ENCODE measurements around the gene AGBL1.

The AGBL1 gene

DNA sequence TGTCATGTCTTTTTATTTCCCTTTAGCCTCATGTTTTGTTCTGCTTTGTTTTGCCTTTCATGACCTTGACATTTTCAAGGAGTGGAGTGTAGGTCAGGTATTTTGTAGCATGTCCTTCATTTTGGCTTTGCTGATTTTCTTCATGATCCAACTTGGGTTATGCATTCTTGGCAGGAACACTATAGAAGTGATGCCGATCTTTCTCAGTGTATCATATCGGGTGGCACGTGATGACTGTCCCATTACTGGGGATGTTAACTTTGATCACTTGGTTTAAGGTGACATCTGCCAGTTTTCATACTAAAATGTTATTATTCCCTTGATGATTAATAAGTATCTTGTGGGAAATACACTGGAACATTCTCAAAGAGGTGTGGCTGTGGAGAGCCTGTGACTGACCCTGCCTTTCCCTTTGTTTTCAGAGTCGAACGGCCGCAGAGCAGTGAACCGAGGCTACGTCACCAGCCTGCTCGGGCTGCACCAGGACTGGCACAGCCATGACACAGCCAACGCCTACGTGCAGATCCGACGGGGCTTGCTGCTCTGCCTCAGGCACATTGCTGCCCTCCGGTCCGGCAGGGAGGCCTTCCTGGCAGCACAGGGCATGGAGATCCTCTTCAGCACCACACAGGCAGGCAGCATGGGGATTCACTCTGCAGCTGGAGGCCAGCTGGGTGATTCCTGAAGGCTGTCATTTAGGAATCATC, 167.7 kb downstream of the AGBL1 start:
- no peak for DNase-seq

DNA sequence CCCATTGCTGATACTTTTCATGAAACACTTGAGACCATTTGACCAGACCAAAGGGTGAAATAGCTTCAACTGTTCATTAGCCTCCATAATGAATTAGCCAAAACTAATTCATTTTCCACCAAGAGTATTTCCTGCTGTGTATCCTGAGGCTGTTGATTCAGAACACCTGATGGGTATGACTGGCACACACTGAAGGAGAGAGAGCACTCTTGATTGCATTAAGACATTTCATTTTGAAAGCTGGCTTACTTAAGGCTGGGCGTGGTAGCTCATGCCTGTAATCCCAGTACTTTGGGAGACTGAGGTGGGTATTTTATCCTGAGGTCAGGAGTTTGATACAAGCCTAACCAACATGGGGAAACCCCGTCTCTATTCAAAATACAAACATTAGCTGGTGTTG, 175.6 kb downstream of the AGBL1 start:
- DNase-seq = no peak

DNA sequence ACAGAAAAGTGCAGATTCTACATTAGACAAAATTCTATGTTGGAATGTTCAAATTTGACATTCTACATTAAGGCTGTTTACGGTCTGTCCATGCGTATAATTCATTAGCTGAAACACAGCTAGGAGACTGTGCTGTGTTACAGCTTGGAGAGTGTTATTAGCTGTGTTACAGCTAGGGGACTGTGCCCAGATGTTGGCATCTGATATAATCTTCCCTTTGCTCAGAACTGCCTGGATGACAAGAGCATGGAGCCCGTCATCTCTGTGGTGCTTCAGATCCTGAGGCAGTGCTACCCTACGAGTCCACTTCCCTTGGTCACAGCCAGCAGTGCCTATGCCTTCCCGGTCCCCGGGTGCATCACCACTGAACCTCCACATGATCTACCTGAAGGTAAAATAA, 177.0 kb downstream of the AGBL1 start:
- no peak for DNase-seq

- no peak for DNase-seq
Observed at GRCh38 chr15:86259589-86259988, 179.9 kb downstream of the AGBL1 start.

- DNase-seq = no peak
Observed at GRCh38 chr15:86263230-86263629, 183.6 kb downstream of the AGBL1 start.

GRCh38 chr15:86266896-86267484, 187.3 kb downstream of the AGBL1 start:
- DNase-seq = no peak

- no peak for DNase-seq
Observed at GRCh38 chr15:86267892-86268291, 188.2 kb downstream of the AGBL1 start.

DNA sequence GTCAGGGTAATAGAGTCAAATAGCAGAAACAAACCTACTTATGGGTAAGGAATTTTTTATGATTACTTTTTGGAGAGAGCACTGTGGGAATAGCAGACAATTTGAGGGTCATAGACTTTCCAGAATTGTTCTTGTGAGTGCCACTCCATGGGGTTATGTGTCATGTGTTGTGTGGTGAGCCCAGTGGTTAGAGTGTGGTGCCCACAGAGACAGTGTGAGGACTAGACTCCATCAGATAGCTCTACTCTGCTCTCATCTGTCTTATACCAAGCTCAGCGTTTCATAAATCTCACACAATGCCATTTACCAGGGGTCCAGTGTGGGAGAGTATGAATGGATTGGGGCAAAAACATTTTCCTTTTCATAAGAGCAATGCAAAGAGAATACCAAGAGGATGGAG, 188.9 kb downstream of the AGBL1 start:
- DNase-seq = no peak

- DNase-seq = no peak
Observed at GRCh38 chr15:86273309-86273708, 193.6 kb downstream of the AGBL1 start.

GRCh38 chr15:86275361-86275760, 195.7 kb downstream of the AGBL1 start:
- no peak for DNase-seq

GRCh38 chr15:86278586-86278985, 198.9 kb downstream of the AGBL1 start:
- DNase-seq = no peak

DNA sequence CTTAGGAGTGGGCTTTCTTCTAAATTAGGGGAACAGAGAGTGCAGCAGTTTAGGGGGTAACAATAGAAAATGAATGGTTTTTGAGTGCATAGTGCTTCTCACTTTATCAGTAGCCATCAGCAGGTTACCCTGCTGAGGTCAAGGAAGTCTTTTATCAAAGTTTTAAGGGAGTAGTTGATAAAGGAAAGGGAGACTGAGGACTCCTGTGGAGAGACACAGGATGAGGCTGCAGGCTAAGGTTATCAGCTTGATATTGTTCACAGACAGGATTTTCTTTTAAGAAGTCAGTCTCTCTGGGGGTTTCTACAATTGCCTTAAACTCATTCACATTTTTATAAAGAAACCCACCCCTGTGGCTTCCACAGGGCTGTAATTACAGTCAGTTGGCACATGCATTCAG, 205.0 kb downstream of the AGBL1 start:
- no peak for DNase-seq

DNA sequence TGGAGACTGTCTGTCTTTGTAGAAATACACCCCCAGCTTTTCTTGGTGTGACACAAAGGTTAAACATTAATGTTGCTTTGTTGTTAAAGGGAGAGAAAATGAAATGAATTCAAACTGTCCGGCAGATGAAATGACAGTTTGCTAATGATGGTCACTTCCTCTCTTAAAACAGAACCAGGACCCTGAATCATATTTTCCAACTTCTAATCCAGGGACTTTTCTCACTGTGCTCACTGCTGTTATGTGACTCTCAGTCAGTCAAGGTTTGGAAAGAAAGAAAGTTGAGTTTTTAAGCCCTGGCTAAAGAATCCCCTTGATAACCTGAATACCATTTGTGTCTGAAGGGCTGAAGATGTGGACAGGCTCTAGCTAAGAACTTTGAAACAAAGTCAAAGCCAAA, 215.8 kb downstream of the AGBL1 start:
- DNase-seq = no peak

DNA sequence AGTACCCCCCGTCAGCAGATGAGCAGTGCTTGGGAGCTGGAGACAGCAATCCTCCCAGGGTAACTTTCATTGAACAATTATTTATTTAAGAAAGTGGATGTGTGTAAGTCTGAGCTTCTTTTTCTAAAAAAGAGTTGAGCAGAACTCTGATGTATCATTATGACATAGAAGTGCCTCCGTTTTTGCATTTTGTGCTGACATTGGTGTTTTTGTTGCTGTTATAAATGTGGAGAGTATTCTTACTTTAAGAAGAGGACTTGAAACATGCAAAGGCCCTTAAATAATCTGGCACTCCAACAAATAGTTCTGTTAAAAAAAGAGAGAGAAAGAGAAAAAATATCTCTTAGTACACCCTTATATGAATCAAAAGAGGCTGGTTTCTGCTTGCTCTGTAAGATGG, 217.1 kb downstream of the AGBL1 start:
- no peak for DNase-seq

DNA sequence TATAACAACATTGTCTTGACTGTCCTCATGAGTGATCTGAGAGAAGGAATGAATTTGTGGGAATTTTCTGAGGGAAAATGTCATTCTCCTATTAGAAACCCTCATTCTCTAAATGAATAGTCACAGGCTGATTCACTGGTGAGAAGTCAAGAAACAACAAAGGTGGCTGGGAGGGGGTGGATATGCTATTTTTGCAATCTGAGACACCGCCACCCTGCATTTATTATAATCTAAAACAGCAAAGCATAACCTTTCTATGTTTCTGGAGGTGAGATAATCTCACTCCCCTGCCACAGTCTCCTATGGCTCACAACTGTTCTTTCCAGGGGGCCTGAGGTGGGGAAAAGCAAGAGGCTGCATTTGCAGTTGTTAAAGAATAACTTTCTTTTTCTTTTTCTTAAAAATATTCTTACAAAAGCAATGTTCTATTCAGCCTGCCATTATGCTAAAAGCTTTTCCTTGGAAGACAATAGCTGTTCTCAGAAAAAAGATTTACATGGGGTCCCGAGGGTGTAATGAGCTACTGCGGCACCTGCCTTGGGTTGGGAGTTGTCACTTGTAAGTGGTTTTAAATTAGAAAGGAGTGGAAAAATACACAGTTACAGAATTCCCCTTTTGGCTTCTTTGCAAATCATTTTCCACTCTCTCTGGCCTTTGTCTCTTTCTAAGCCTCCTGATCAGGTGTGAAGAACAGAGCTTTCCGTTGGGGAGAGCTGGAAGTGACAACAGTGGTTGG, 220.9 kb downstream of the AGBL1 start:
- DNase-seq = no peak

GRCh38 chr15:86311568-86312280, 232.1 kb downstream of the AGBL1 start:
- no peak for DNase-seq

DNA sequence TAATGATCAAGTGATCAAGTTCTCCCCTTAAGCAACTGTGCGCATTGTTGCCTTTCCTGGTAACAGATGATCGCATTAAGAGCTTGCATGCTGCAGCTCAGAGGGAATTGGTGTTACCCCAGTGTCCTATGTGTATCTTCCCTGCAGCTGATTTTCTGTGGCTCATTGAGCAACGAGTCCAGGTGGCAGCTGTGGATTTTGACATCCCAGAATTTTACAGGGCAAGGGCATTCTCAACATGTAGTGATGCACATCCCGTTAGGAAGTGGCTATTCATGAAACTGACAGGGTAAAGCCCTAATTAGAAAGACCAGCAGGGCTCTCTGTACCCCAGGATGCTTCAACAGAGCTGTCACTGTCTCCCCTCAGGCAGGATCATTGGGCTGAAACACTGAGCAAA, 232.8 kb downstream of the AGBL1 start:
- DNase-seq = no peak

GRCh38 chr15:86316216-86316615, 236.5 kb downstream of the AGBL1 start:
- DNase-seq = no peak

- no peak for DNase-seq
Observed at GRCh38 chr15:86316726-86317383, 237.2 kb downstream of the AGBL1 start.

- DNase-seq = no peak
Observed at GRCh38 chr15:86317384-86317740, 237.7 kb downstream of the AGBL1 start.

GRCh38 chr15:86322629-86323028, 243.0 kb downstream of the AGBL1 start:
- no peak for DNase-seq

- DNase-seq = no peak
Observed at GRCh38 chr15:86327230-86327865, 247.7 kb downstream of the AGBL1 start.

DNA sequence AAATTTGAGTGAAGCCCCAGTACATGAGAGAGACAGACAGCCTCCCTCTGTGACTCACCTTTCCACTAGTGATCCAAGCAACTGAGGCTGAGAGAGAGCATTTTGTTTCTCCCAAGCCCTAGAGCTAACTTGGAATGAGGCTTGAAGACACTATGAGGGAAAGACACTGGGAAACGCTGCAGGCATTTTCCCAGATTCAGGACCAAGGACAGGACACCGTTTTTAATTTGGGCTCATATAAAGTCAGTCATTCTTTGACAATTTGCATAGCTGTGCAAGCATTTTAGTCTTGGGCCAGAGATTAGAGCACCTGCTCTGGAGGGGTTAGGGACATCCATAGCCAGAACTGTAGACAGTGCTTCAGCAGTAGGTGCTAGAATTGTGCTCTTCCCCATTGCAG, 249.0 kb downstream of the AGBL1 start:
- no peak for DNase-seq
